Hematopoietic multipotent progenitor cell (in vitro differentiated cells): Measurements from ENCODE around the gene ATXN8OS. TPM values are rescaled to one million over a fixed set of nuclear protein-coding genes. Genes with fewer than 3 reads are reported as not detected.

Experiments
- total RNA-seq: library from RNA; depleted of rRNA; stranded (reverse); fragments of >200 nt; gene quantifications from one replicate; pipeline ENCODE4 v1.2.3, GENCODE V29; 2012

ATXN8OS gene
- total RNA-seq, 1 donor: not detected

Other genes starting within 250 kb of the ATXN8OS start
- gene KLHL1, start 626 bp downstream of the ATXN8OS start, total RNA-seq: not detected